ENCODE data around the gene GOLGA6C. TPM values are rescaled to one million over a fixed set of nuclear protein-coding genes. Genes with fewer than 3 reads are reported as not detected.
"Not testable (repeated sequence)": the region's sequence is repeated elsewhere in the genome, so short reads cannot be mapped to it uniquely, and the experiment has no call there.

Gene GOLGA6C, protein sequence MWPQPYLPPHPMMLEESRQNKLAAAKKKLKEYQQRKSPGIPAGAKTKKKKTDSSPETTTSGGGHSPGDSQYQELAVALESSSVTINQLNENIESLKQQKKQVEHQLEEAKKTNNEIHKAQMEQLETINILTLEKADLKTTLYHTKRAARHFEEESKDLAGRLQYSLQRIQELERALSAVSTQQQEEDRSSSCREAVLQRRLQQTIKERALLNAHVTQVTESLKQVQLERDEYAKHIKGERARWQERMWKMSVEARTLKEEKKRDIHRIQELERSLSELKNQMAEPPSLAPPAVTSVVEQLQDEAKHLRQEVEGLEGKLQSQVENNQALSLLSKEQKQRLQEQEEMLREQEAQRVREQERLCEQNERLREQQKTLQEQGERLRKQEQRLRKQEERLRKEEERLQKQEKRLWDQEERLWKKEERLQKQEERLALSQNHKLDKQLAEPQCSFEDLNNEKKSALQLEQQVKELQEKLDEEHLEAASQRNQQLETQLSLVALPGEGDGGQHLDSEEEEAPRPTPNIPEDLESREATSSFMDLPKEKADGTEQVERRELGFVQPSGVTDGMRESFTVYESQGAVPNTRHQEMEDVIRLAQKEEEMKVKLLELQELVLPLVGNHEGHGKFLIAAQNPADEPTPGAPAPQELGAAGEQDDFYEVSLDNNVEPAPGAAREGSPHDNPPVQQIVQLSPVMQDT
- not detected for total RNA-seq

DNA sequence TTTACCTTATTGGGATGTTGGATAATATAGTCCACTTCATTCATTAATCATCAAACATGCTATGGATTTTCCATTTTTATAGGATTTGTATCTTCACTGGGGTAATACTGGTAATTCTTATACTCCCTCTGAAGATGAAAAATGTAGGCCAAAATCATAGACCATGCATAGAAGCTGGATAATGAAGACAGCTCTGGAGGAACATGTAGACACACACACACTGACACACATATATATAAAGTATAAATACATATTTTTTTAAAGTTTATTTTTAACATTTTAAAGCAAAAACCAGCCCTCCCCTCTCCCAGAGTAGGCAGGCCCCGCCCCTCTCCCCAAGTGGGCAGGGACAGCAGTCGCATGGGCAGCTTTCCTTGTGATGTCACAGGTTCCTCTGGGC lies at the start of gene GOLGA6C:
Gene GOLGA6C (plus strand): TSS at position 301 of the 400 bp plus-strand sequence. CDS start 265 bp downstream, outside the sequence.
- ATAC-seq, CTCF ChIA-PET: not testable (repeated sequence)

DNA sequence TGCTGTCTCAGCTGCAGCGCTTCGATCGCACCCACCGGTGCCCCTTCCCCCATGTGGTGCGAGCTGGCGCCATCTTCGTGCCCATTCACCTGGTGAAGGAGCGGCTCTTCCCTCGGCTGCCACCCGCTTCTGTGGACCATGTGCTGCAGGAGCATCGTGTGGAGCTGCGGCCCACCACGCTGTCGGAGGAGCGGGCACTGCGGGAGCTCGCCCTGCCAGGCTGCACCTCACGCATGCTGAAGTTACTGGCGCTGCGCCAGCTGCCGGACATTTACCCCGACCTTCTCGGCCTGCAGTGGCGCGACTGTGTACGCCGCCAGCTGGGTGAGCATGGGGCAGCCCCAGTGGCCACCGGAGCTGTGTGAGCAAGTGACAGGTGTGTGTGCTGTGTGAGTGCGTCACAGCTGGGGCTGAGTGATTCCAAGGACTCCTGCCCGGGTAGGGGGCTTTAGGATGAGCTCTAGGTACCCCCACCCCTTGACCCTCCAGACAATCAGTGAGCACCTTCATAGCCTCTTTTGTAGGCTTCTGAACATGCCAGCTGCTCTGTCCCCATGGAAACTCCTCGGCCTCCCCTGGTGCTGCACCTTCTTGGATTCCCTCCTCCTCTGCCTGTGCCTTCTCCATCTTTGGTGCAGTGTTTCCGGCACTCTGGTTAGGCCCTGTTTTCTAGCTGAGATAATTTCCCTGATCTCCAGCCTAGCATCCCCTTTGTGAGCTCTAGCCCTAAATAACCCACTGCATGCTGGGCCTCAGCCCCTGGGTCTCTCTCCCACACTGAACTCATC lies 49.4 kb upstream of the GOLGA6C start:
- Mint-ChIP-seq H3K27ac (peak overlapping the region; percentile 65), H3K27me3 (ENCODE audit: low read depth) (no peaks in the 10 kb centered on the region), H3K36me3 (ENCODE audit: low read depth) (peaks cover 55% of the 10 kb centered on the region), H3K9me3 (ENCODE audit: insufficient read depth) (no peaks in the 10 kb centered on the region), H3K4me3 (no peak overlapping the region), H3K4me1 (ENCODE audit: low read depth) (peaks cover 54% of the 10 kb centered on the region)
- DNase-seq (no peak), ATAC-seq (no peak)
- ChIA-PET POLR2A (interaction anchor here (0.5 to 2.1 kb wide), 5 partner anchors 40 to 733 kb away, joined by 3 to 6 read pairs (median 4); partner anchors contain the start of gene PPCDC), CTCF (interaction anchor here (2.0 to 2.6 kb wide), 3 partner anchors 172 to 179 kb away, joined by 6 to 10 read pairs (median 7); no protein-coding TSS in a partner anchor)

More for the DNA sequence above, at the start of gene GOLGA6C:
- H3K4me3 Mint-ChIP-seq; DNase-seq; H3K27me3 Mint-ChIP-seq (ENCODE audit: low read depth); H3K27ac Mint-ChIP-seq; H3K4me1 Mint-ChIP-seq (ENCODE audit: low read depth); H3K9me3 Mint-ChIP-seq (ENCODE audit: insufficient read depth); H3K36me3 Mint-ChIP-seq (ENCODE audit: low read depth); POLR2A ChIA-PET: not testable (repeated sequence)

DNA sequence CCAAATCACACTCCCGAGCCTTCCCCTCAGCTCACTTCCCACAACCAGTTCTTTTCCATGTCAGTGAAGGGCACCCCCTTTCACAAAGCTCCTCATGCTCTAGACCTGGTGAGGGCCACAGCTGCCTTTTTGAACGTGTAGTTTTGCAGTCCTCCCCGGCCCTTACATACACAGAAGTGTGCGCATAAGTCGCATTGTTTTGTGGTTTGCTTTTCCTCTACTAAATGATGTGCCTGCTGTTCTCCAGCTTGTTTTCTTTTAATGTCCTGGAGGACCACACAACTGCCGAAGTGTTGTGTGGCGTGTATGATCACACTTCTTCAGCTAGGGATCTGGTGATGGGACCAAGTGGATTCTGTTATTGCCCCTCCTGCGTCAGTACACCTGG lies 48.9 kb upstream of the GOLGA6C start:
- ATAC-seq (no peak), DNase-seq (no peak)
- POLR2A ChIA-PET: interaction anchor here (1.5 to 2.1 kb wide), 3 partner anchors 166 to 186 kb away, joined by 4 to 6 read pairs (median 6); partner anchors contain the start of gene PPCDC
- H3K4me3 Mint-ChIP-seq: no peak overlapping the region
- peaks cover 51% of the 10 kb centered on the region for H3K36me3 Mint-ChIP-seq (ENCODE audit: low read depth)
- no peaks in the 10 kb centered on the region for H3K27me3 Mint-ChIP-seq (ENCODE audit: low read depth)
- H3K9me3 Mint-ChIP-seq (ENCODE audit: insufficient read depth): no peaks in the 10 kb centered on the region
- CTCF ChIA-PET: interaction anchor here (2.0 to 2.6 kb wide), 3 partner anchors 173 to 180 kb away, joined by 6 to 10 read pairs (median 7); no protein-coding TSS in a partner anchor
- H3K4me1 Mint-ChIP-seq (ENCODE audit: low read depth): peaks cover 48% of the 10 kb centered on the region
- peak overlapping the region; percentile 65 for H3K27ac Mint-ChIP-seq

DNA sequence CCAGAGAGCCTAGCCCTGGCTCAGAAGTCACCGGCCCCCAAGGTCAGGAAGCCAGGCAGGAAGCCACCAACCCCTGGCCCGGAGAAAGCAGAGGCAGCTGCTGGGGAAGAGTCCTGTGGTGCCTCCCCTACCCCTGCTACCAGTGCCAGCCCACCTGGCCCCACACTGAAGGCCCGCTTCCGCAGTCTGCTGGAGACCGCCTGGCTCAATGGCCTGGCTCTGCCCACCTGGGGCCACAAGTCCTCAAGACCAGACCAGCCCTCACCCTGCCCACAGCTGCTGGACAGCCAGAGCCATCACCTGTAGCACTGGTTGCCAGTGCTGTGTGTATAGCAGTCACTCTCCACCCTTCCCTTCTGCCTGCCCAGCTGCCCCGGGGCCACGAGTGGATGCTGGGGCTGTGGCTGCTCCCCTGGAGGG lies 47.3 kb upstream of the GOLGA6C start:
- Mint-ChIP-seq H3K4me1 (ENCODE audit: low read depth) (peaks cover 38% of the 10 kb centered on the region), H3K27me3 (ENCODE audit: low read depth) (no peaks in the 10 kb centered on the region), H3K27ac (no peak overlapping the region), H3K9me3 (ENCODE audit: insufficient read depth) (no peaks in the 10 kb centered on the region), H3K4me3 (no peak overlapping the region), H3K36me3 (ENCODE audit: low read depth) (peaks cover 43% of the 10 kb centered on the region)
- DNase-seq (no peak), ATAC-seq (no peak)
- CTCF ChIA-PET: interaction anchor here (0.8 kb wide), 1 partner anchor 168 kb away, joined by 3 read pairs; no protein-coding TSS in a partner anchor
- POLR2A ChIA-PET: no interaction called here

DNA sequence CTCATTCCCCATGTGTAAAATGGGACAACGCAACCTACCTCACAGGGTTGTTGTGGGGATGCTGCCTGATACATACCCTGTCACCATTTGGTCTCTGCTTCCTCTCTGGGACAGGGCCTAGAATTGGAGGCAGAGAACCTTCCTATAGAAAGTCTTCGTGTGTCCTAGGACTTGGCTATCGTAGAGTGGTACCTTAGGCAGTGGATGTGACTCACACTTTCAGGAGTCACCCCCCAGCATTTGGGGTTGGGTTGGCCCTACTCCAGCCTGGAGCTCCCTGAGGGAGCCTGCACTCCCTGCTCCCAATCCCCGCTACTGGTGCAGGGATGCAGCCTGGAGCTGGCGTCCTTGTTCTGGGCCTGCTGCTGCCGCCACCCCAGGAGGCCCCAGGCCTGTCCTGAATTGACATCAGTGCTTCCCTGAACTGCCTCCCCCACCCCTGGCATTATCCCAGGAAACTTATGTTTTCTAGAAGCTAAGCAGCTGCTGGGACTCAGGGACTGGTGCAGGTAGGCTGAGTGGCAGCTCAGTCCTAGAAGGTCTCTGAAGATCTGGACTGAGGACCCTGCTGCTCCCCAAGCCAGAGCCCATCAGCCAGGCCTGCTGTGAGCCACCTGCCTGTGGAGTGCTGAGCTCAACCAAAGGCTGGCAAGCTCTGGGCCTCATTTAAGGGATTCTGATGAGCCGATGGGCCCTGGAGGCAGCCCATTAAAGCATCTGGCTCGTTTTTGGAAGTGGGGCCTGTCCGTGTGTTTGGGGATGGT lies 46.5 kb upstream of the GOLGA6C start:
- Mint-ChIP-seq H3K4me3 (no peak overlapping the region), H3K4me1 (ENCODE audit: low read depth) (peaks cover 39% of the 10 kb centered on the region), H3K27ac (no peak overlapping the region), H3K9me3 (ENCODE audit: insufficient read depth) (no peaks in the 10 kb centered on the region), H3K27me3 (ENCODE audit: low read depth) (no peaks in the 10 kb centered on the region), H3K36me3 (ENCODE audit: low read depth) (peaks cover 39% of the 10 kb centered on the region)
- no peak for DNase-seq
- ChIA-PET CTCF (no interaction called here), POLR2A (no interaction called here)
- ATAC-seq: no peak

DNA sequence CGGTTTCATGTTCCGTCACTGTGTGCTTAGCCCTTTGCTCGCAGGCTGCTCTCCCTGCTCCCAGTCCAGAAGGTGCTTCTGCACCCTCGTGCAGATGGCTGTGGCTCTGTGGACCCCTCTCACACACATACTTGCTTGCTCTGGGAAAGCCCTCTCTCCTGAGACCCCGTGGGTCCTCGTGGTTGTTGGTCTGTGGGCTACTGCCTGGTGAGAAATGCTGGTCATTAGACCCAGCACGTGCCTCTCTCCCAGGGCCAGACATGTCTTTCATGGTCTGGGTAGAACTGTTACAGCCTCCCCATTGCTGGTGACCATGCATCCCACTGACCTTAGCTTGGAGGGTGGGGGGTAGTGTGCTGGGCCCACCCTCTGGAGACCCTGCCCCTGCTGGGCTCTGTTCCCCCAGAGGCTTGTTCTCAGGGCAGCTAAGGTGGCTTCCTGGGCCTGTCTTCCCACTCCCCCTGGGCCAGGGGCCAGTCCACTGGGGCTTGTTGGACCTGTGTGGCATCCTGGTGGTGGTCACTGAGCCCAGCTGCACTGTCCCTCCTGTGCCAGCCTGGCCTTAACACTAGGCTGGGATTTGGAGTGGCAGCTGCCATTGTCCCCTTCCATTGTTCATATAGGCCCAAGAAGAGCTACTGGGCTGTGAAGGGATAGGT lies 45.8 kb upstream of the GOLGA6C start:
- Mint-ChIP-seq H3K4me1 (ENCODE audit: low read depth) (peaks cover 39% of the 10 kb centered on the region), H3K27ac (peak overlapping the region; percentile 9), H3K36me3 (ENCODE audit: low read depth) (peaks cover 35% of the 10 kb centered on the region), H3K9me3 (ENCODE audit: insufficient read depth) (no peaks in the 10 kb centered on the region), H3K4me3 (no peak overlapping the region), H3K27me3 (ENCODE audit: low read depth) (no peaks in the 10 kb centered on the region)
- ChIA-PET POLR2A (no interaction called here), CTCF (no interaction called here)
- no peak for ATAC-seq
- no peak for DNase-seq

DNA sequence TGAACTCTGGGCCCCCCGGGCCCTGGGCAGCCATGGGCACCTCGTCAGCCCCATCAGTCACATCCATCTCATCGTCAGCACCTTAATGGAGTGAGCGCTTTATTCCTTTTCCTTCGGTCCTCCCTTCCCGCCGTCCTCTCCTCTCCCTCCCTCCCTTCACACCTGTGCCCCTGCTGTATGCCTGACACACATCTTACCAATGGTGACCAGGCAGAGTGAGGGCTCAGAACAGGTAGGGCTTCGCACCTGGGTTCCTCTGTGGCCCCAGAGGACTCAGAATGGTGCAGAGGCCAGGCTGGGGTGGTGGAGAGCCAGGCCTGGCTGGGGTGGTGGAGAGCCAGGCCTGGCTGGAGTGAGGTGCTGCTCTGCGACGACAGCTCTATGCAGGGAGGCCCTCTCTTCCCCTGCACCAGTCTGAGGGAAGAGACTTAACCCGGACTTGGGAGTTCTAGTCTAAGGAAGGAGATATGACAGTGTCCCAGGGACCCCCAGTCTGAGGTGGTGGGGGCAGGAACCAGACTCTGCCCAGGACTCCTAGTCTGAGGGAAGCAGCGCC lies 44.8 kb upstream of the GOLGA6C start:
- POLR2A ChIA-PET: no interaction called here
- DNase-seq: no peak
- Mint-ChIP-seq H3K4me3 (no peak overlapping the region), H3K4me1 (ENCODE audit: low read depth) (peaks cover 36% of the 10 kb centered on the region), H3K27me3 (ENCODE audit: low read depth) (no peaks in the 10 kb centered on the region), H3K27ac (no peak overlapping the region), H3K9me3 (ENCODE audit: insufficient read depth) (no peaks in the 10 kb centered on the region), H3K36me3 (ENCODE audit: low read depth) (peaks cover 29% of the 10 kb centered on the region)
- CTCF ChIA-PET: no interaction called here
- no peak for ATAC-seq

DNA sequence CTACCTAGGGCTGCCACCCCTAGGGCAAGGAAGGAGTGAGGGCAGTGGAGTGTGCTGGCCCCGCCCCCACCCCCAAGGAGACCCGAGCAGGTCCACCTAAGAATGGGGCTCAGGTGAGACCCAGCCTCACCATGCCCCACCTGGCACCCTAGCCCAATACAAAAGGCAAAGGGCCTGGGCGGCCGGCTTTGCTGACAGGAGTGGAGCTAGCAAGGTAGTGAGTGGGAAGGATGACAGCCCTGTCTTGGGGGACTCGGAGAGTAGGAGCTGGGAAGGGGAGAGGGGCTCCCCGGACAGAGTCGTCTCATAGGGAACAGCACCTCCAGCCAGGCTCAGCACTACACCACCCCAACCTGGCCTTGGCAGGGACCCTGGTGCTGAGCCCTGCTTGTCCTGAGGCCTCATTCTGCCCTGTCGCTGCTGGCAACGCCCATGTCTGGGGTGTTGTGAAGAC lies 44.3 kb upstream of the GOLGA6C start:
- Mint-ChIP-seq H3K4me1 (ENCODE audit: low read depth) (peaks cover 31% of the 10 kb centered on the region), H3K36me3 (ENCODE audit: low read depth) (peaks cover 25% of the 10 kb centered on the region), H3K27me3 (ENCODE audit: low read depth) (no peaks in the 10 kb centered on the region), H3K4me3 (no peak overlapping the region), H3K9me3 (ENCODE audit: insufficient read depth) (no peaks in the 10 kb centered on the region), H3K27ac (no peak overlapping the region)
- ChIA-PET POLR2A (no interaction called here), CTCF (interaction anchor here (1.2 to 1.3 kb wide), 2 partner anchors 12 to 185 kb away, joined by 3 to 6 read pairs; partner anchors contain the start of gene C15orf39)
- DNase-seq: no peak
- ATAC-seq: no peak

DNA sequence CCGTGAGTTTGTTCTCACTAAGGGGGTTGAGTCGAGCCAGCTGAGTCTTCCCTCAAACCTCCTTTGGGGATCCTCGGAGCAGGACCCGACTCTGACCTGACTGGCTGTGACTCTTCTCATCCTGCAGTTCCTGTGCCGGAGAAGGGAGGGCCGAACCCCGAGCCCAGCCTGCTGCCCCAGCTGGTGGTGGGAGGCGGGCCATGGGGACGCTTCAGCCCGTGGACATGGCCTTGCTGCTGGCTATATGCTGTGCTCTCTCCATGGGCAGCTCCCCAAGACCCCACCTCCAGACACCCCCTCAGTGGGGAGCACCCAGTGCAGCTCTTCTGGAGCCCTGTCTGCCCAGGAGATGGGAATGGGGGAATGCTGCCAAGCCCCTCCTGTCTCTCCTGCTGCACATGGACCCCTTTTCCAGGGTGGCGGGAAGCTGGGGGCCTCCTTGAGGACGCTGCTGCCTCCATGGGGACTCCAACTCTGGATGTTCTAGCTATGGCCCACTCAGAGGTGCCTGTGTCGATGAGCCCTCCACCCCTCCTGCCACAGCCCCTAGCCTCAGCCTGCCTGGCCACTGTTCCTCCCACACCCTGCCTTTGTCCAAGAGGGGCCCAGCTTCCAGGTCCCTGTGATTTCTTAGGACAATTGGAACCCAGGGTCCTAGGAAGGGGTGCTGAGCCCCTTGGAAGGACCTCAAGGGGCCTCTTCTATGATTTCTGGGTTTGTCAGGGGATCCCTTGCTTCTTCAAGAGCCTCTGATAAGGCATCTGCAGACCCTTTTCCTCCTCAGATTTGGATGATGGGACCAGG lies 43.6 kb upstream of the GOLGA6C start:
- Mint-ChIP-seq H3K27ac (no peak overlapping the region), H3K4me1 (ENCODE audit: low read depth) (peaks cover 24% of the 10 kb centered on the region), H3K9me3 (ENCODE audit: insufficient read depth) (no peaks in the 10 kb centered on the region), H3K27me3 (ENCODE audit: low read depth) (no peaks in the 10 kb centered on the region), H3K36me3 (ENCODE audit: low read depth) (peaks cover 18% of the 10 kb centered on the region), H3K4me3 (no peak overlapping the region)
- ATAC-seq (no peak), DNase-seq (no peak)
- POLR2A ChIA-PET: interaction anchor here (2.3 kb wide), 1 partner anchor 191 kb away, joined by 9 read pairs; the partner anchor contains the start of gene PPCDC
- CTCF ChIA-PET: interaction anchor here (1.2 to 1.3 kb wide), 2 partner anchors 13 to 185 kb away, joined by 3 to 6 read pairs; partner anchors contain the start of gene C15orf39

Measured in activated CD8-positive, alpha-beta T cell treated with anti-CD3 and anti-CD28 coated beads, Interleukin-2, amount 10 ng/mL, durations not matched to agents 7 days and 5 days (primary cell).